Ovary (tissue), 3 donors: Measurements from ENCODE around the gene TANK.

Source experiments
- CTCF ChIP-seq, 3 donors: fragments of 450-650 bp in 2 of 3; fragments of 200-600 bp in 1 of 3; IDR thresholded peaks; one replicate each; pipeline versions ENCODE4 v1.5.1 to v1.8.0; 2016 to 2022; ENCODE audit warnings: antibody characterized with exemption in 3 of 3, mild to moderate bottlenecking in 1 of 3
- EP300 ChIP-seq: sonication (generic); formaldehyde crosslinking; IDR thresholded peaks from one replicate; pipeline ENCODE4 v1.6.1; 2017; ENCODE audit warnings: antibody characterized with exemption
- donor health status: DM: no; HTN: no; CAD: no.

- TF ChIP-seq EP300 (no peak), CTCF (IDR thresholded peaks at IDR 0.05) (no peak)
Observed at GRCh38 chr2:161246281-161246680, 86.1 kb downstream of the TANK start.
